NCI-H2107 treated with DMSO at 0.1 percent for 48 hours (cell line): ENCODE results near the gene CWF19L2.

Experiments used
- DNase-seq: peaks from one replicate; lab custom pipeline; 2025; ENCODE audit not compliant: unreplicated experiment; lab: John Stamatoyannopoulos, UW

The CWF19L2 gene

DNA sequence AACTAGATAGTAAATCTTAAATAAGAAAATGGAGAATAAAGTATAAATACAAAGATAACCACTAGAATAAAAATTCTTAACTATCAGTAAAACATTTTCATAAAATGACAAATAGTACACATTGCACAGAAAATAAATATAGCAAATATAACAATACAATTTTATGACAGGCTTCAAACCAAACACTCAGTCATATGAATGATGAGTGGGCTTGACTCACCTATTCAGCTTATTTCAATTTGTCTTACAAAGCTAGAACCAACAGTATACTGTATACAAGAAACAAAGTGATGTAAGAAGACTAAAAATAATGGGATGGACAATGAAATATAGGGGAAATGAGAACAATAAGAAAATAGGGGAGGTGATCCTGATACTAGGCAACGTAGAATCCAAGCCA, 141.2 kb downstream of the CWF19L2 start:
- DNase-seq: no peak

DNA sequence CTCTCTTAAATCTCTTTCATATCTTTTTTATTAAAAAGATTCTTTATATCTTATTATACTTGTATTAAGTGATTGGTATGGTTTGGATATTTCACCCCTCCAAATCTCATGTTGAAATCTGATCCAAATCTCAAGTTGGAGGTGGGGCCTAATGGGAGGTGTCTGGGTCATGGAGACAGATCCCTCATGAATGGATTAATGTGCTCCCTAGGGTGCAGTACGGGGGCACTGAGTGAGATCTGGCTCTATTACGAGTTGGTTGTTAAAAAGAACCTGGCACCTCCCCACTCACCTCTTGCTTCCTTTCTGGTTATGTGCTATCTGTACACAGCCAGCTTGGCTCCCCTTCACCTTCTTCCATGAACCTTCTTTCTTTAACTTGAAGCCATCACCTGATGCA, 149.6 kb downstream of the CWF19L2 start:
- peak; percentile 10 for DNase-seq

DNA sequence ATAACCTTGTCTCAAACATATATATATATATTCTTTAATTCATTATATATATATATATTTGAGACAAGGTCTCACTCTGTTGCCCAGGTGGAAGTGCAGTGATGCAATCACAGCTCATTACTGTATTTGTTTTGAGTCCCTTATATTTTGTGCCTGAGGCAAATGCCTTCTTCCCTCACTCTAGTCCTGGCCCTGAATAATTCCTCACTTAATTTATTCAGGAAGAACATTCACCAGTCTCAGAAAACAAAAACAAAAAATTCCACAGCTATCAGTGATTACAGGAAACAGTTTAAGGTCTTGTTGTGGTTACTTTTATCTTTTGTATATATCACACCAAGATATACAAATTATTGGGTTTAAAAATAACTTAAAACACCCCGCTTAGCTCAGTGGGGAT, 155.7 kb downstream of the CWF19L2 start:
- no peak for DNase-seq

GRCh38 chr11:107293677-107294344, 163.8 kb downstream of the CWF19L2 start:
- no peak for DNase-seq

DNA sequence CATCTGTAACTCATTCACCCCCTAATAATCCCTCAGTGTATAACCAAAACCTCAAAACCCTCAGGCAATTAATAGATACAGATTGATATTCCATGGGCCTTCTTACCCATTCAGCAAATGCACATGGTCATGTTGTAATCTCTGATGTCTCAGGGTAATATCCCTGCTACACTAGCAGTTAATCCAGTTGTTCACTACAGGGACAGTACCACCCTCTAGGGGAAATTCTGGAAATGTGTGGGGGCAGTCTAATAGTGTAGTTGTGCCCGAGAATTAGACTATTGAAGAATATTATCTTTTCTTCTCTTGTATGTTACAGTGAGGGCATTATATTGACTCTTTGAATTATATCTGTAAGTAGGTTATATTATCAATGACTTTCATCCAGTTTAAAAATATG, 175.4 kb downstream of the CWF19L2 start:
- no peak for DNase-seq
